NCI-H1694 treated with DMSO at 0.1 percent for 48 hours (cell line): ENCODE results near the gene C10orf62.
"Not testable (repeated sequence)": the region's sequence is repeated elsewhere in the genome, so short reads cannot be mapped to it uniquely, and the experiment has no call there.

ENCODE experiments used
- DNase-seq: peaks from one replicate; lab custom pipeline; 2025; lab: John Stamatoyannopoulos, UW

Gene C10orf62

GRCh38 chr10:97564776-97565175 lies 24.7 kb upstream of the C10orf62 start:
- DNase-seq = no peak

- DNase-seq = no peak
Observed at GRCh38 chr10:97566336-97566996, 23.1 kb upstream of the C10orf62 start.

DNA sequence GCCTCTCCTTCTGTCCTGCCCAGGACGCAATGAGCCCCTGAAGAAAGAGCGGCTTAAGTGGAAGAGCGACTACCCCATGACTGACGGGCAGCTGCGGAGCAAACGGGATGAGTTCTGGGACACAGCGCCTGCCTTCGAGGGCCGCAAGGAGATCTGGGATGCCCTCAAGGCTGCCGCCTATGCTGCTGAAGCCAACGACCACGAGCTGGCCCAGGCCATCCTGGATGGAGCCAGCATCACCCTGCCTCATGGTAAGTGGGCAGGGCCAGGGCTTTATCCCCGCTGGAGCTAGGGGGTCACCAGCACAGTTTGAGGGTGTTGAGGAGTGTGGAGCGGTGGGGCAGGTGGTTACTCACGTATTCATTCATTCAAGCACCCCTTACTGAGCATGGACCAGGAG lies 21.6 kb upstream of the C10orf62 start:
- no peak for DNase-seq

- no peak for DNase-seq
Observed at GRCh38 chr10:97570146-97570788, 19.3 kb upstream of the C10orf62 start.

- peak; percentile 83 for DNase-seq
Observed at GRCh38 chr10:97570789-97571471, 18.6 kb upstream of the C10orf62 start.

DNA sequence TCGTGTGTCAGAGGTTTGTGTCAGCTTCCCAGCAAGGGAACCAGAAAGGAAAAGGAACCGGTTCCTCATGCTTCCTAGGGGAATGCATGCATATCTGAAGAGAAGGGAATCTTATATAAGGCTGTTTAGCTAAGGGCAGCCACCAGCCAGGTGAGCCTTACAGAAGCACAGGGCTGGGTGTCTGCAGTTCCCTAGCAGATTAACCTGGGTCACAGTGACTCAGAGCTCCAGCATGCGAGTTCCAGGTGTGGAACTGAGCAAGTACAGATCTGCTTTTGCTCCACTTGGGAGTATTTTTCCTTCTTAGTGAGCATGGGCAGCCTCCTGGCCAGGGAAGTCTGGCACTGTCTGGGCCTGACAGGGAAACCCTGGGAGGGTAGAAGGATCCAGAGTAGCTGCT lies 17.9 kb upstream of the C10orf62 start:
- DNase-seq = no peak

DNA sequence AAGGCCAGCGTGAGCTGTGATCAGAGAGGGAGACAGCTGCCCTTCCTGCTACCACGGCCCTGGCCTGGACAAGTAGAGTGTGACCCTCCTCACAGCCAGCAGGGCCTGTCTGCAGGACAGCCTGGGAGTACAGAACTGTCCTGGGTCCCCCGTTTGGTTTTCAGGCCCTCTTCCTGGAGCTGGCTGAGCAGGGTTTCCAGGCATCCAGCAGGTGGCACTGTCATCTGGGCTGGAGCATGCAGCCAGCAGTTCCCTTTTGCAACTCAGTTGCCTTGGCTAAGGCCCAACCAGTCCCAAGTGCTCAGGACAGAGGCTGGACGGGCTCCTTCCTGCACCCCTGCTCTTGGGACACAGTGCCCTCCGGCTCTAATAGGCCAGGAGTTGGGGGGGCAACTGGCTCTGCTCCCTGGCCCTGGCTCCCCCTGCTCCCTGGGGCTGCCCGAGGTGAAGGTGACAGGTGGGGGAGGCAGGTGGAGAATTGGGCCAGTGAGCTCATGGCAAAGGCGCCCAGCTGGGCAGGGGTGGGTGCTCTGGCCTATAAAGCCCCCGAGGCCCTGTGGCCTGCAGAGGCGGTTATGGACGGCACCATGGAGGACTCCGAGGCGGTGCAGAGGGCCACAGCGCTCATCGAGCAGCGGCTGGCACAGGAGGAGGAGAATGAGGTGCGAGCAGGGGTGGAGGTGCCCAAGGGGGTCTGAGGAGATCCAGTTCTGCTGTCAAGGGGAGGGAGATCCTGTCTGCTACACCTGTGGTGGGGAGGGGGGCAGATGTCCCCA lies 17.1 kb upstream of the C10orf62 start, which contains the start of gene ANKRD2:
Gene ANKRD2 (plus strand): TSS at position 566 of the 776 bp plus-strand sequence. CDS start 10 bp downstream, at position 576.
- peak; percentile 68 for DNase-seq

DNA sequence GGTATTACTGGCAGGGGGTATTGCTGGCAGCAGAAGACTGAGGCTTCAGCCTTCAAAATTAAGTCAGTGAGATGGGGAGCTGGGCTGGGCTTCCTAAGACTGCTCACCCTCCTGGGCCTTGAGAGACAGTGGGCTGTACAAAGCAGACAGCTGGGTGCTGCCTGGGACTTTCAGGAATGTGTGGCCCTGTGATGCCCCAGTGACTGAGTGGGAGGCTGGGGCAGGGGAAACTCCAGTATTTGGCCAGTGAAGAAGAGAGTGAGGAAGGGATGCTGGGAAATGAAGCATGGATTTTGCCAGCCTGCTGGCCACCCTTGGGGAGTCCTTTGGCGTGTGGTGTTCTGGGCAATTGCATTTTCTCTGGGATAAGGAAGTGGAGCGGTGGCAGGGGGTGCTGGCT lies 16.5 kb upstream of the C10orf62 start:
- DNase-seq = no peak

DNA sequence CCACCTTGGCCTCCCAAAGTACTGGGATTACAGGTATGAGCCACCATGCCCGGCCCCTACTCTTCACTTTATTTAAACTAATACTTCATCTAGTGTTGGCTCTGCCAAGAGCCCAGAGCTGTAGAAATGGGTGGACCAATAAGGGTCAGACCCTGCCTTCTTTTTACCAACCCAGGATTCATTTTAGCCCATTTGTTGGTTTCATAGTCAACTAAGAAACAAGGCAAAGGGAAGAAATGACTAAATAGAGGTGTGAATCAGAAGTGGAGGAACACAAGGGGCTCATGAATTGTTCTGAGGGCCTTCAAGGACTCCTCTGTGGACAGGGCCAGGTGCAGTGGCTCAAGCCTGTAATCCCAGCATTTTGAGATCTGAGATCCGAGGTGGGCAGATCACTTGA lies 15.8 kb upstream of the C10orf62 start:
- DNase-seq = no peak

- peak; percentile 64 for DNase-seq
Observed at GRCh38 chr10:97574374-97575126, 15.0 kb upstream of the C10orf62 start.

DNA sequence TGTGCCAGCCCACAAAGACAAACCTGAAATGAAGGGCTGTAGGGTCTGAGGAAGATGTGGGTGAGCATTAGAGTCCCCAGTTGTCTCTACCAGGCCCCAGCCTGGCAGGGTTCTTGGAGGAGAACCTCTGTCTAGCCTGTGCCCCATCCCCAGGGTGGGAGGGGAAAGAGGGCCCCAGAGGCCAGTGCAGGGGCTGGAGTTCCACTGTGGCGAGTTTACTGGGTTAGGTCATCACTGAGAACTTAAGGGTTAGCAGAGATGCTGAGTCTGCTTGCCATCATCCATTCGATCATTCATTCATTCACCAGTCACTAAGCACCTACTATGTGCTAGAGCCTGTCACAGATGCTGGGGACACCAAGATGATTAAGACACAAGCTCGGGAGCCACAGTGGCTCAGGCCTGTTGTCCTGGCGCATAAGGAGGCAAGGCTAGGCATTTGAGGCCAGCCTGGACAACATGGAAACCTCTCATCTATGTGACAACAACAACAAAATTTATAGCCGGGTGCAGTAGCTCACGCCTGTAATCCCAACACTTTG lies 14.3 kb upstream of the C10orf62 start:
- no peak for DNase-seq

GRCh38 chr10:97576487-97576886 lies 13.0 kb upstream of the C10orf62 start:
- DNase-seq = not testable (repeated sequence)

GRCh38 chr10:97577701-97578100 lies 11.8 kb upstream of the C10orf62 start:
- no peak for DNase-seq

GRCh38 chr10:97578171-97578844 lies 11.2 kb upstream of the C10orf62 start:
- DNase-seq = no peak

- DNase-seq = no peak
Observed at GRCh38 chr10:97580421-97581367, 8.8 kb upstream of the C10orf62 start.

DNA sequence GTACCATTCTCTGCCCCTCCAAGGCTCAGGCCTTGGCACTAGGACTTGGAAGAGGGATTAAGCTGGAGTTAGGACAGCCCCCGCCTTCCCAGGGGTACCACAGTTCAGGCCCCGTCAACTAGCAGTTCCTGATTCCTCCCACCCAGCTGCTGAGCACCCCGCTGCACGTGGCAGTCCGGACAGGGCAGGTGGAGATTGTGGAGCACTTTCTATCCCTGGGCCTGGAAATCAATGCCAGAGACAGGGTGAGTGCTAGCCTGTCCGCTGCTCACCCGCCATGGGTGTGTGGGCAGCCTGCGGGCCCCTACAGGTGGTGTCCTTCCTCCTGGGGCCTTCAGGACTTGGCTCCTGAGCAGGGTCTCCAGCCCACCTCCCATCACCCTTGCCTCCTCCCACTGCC lies 7.4 kb upstream of the C10orf62 start:
- DNase-seq = no peak

DNA sequence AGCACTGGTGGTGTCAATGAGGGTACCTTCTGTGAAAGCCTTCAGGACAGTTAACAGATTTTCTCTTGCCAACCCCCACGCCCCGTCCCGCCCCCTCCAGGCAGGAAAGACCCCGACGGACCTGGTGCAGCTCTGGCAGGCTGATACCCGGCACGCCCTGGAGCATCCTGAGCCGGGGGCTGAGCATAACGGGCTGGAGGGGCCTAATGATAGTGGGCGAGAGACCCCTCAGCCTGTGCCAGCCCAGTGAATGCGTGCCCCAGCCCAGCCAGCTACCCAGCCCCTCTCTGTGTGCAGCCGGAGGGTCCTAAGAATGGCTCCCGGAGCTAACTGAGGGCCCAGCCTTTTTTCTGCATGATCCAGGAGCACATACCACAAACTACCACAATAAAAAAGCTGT lies 6.0 kb upstream of the C10orf62 start:
- no peak for DNase-seq

- DNase-seq = no peak
Observed at GRCh38 chr10:97584060-97584797, 5.3 kb upstream of the C10orf62 start, which contains the start of gene HOGA1. Gene HOGA1 (plus strand): TSS chr10:97584389. CDS start chr10:97584704, 315 bp downstream.
